Panc1 (cell line): Measurements from ENCODE around the gene KRT12. TPM values are rescaled to one million over a fixed set of nuclear protein-coding genes. Genes with fewer than 3 reads are reported as not detected.

Source experiments
- ATAC-seq: fragments of 200-7000 bp; cut with Tn5 transposase; 2 replicates; pipeline ENCODE4 v1.9.1; 2020; ENCODE audit warnings: mild to moderate bottlenecking, moderate library complexity
- BruUV-seq: library from RNA; stranded (reverse); fragments of 400-500 nt; replicated peaks from 2 replicates; lab custom pipeline; 2021; lab: Mats Ljungman, UMichigan
- CTCF ChIA-PET: fragments of 300-600 bp; sonication (Branson Sonifier 250); formaldehyde crosslinking; loops from one replicate; lab custom pipeline; 2022; ENCODE audit warnings: antibody characterized with exemption; lab: Charles Lee
- POLR2A ChIA-PET: fragments of 300-600 bp; sonication (Branson Sonifier 250); formaldehyde crosslinking; loops from one replicate; lab custom pipeline; 2022; ENCODE audit warnings: antibody characterized with exemption; lab: Charles Lee
- DNase-seq: peaks from one replicate; pipeline ENCODE4 v3.0.0-alpha.2; 2010; ENCODE audit warnings: low read depth, low spot score
- H3K27ac ChIP-seq: 2 replicates; pipeline ENCODE4 v1.5.1; 2011; ENCODE audit warnings: mild to moderate bottlenecking, low read length, inconsistent platforms
- H3K27me3 ChIP-seq: fragments of 200-500 bp; sonication (Bioruptor generic); 2 replicates; pipeline ENCODE4 v1.6.0; 2014; ENCODE audit warnings: low read length, inconsistent platforms; ENCODE audit not compliant: control insufficient read depth, insufficient read depth
- H3K36me3 ChIP-seq: fragments of 200-500 bp; sonication (Bioruptor generic); 2 replicates; pipeline ENCODE4 v1.5.1; 2014; ENCODE audit warnings: inconsistent platforms, mild to moderate bottlenecking, low read length, moderate library complexity; ENCODE audit not compliant: control insufficient read depth, insufficient read depth
- H3K4me1 ChIP-seq: 2 replicates; pipeline ENCODE4 v1.5.1; 2011; ENCODE audit warnings: inconsistent platforms, mild to moderate bottlenecking, low read length, moderate library complexity; ENCODE audit not compliant: control insufficient read depth, insufficient read depth
- H3K4me3 ChIP-seq, 2 experiments: 2 replicates each; pipeline ENCODE4 v1.5.1; 2011 to 2012; ENCODE audit warnings: low read depth in 2 of 2, low read length in 2 of 2, mild to moderate bottlenecking in 2 of 2, inconsistent platforms in 1 of 2, moderate library complexity in 1 of 2
- H3K9me3 ChIP-seq: fragments of 200-500 bp; sonication (Bioruptor generic); 2 replicates; pipeline ENCODE4 v1.5.1; 2014; ENCODE audit warnings: low read depth, mild to moderate bottlenecking, inconsistent platforms, low read length, moderate library complexity; ENCODE audit not compliant: control insufficient read depth, insufficient read depth
- POLR2AphosphoS5 ChIP-seq: IDR thresholded peaks from 2 replicates; pipeline ENCODE4 v1.6.1; 2012; ENCODE audit warnings: mild to moderate bottlenecking, low read depth, low read length, moderate library complexity
- SIN3A ChIP-seq: IDR thresholded peaks from 2 replicates; pipeline ENCODE4 v1.6.1; 2012; ENCODE audit warnings: low read depth, mild to moderate bottlenecking, low read length, moderate library complexity, borderline replicate concordance; ENCODE audit not compliant: insufficient read depth
- TCF7L2 ChIP-seq: IDR thresholded peaks from 2 replicates; pipeline ENCODE4 v1.6.1; 2011; ENCODE audit warnings: mild to moderate bottlenecking, low read depth, low read length, inconsistent platforms
- in situ Hi-C: cut with HindIII; loops from 2 replicates; pipeline ENCODE4 v1.10.0; 2016; ENCODE audit warnings: low sequenced_read_pairs, low pct_unique_long_range_greater_than_20kb
- intact Hi-C: fragments of 100-400 bp; cut with micrococcal nuclease; formaldehyde crosslinking; loops from one replicate; pipeline ENCODE4 v1.10.0; 2022; ENCODE audit not compliant: unreplicated experiment
- total RNA-seq: library from RNA; stranded (reverse); gene quantifications from one replicate; pipeline ENCODE4 v1.2.1, GENCODE V29; 2021; ENCODE audit not compliant: unreplicated experiment
- TF ChIP-seq, protein P1 (sequence below): fragments of 450-650 bp; IDR thresholded peaks from 2 replicates; pipeline ENCODE4 v1.5.1; 2017; ENCODE audit warnings: mild to moderate bottlenecking
- TF ChIP-seq, protein P2 (sequence below), 2 experiments: IDR thresholded peaks; 2 replicates each; pipeline ENCODE4 v1.6.1; 2011 to 2012; ENCODE audit warnings: low read depth in 2 of 2, control low read depth in 1 of 2, low read length in 1 of 2, mild to moderate bottlenecking in 1 of 2, moderate library complexity in 1 of 2; ENCODE audit not compliant: insufficient read depth in 1 of 2

The KRT12 gene
- total RNA-seq, 1 experiment from 2014 or later, result not detected

DNA sequence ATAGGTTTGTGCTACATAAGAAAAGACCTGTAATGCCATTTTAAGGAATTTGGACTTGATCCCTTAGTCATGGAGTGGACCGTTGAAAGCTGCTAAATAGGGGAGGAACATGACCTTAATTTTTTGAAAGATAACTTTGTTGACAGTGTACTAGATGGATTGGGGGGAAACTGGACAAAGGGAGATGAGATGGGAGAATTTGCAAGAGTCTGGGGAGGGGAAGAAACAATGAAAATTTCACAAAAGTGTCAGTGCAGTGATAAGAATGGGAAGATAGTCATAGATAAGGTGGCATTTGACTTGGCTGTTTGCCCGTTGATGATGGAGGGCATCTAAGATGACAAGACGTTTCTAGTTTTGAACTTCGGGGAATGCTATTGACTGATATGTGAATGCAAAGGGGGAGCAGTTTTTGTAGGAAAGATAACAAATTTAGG is 22.3 kb downstream of the KRT12 start:
- Histone ChIP-seq H3K27ac (no peak overlapping the region), H3K27me3 (peaks cover 3% of the 10 kb centered on the region; the same call in 1 of the 2 replicates), H3K9me3 (no peaks in the 10 kb centered on the region), H3K36me3 (no peaks in the 10 kb centered on the region), H3K4me3 (no peak overlapping the region), H3K4me1 (no peaks in the 10 kb centered on the region)
- DNase-seq (no peak), ATAC-seq (no peak)
- intact Hi-C loops, result no loop called here
- ChIA-PET CTCF (no interaction called here), POLR2A (no interaction called here)
- in situ Hi-C loops, result no loop called here
- TF ChIP-seq TCF7L2 (no peak), POLR2AphosphoS5 (no peak), SIN3A (no peak)
- TF ChIP-seq, protein P1, sequence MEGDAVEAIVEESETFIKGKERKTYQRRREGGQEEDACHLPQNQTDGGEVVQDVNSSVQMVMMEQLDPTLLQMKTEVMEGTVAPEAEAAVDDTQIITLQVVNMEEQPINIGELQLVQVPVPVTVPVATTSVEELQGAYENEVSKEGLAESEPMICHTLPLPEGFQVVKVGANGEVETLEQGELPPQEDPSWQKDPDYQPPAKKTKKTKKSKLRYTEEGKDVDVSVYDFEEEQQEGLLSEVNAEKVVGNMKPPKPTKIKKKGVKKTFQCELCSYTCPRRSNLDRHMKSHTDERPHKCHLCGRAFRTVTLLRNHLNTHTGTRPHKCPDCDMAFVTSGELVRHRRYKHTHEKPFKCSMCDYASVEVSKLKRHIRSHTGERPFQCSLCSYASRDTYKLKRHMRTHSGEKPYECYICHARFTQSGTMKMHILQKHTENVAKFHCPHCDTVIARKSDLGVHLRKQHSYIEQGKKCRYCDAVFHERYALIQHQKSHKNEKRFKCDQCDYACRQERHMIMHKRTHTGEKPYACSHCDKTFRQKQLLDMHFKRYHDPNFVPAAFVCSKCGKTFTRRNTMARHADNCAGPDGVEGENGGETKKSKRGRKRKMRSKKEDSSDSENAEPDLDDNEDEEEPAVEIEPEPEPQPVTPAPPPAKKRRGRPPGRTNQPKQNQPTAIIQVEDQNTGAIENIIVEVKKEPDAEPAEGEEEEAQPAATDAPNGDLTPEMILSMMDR, result no peak
- TF ChIP-seq, protein P2, sequence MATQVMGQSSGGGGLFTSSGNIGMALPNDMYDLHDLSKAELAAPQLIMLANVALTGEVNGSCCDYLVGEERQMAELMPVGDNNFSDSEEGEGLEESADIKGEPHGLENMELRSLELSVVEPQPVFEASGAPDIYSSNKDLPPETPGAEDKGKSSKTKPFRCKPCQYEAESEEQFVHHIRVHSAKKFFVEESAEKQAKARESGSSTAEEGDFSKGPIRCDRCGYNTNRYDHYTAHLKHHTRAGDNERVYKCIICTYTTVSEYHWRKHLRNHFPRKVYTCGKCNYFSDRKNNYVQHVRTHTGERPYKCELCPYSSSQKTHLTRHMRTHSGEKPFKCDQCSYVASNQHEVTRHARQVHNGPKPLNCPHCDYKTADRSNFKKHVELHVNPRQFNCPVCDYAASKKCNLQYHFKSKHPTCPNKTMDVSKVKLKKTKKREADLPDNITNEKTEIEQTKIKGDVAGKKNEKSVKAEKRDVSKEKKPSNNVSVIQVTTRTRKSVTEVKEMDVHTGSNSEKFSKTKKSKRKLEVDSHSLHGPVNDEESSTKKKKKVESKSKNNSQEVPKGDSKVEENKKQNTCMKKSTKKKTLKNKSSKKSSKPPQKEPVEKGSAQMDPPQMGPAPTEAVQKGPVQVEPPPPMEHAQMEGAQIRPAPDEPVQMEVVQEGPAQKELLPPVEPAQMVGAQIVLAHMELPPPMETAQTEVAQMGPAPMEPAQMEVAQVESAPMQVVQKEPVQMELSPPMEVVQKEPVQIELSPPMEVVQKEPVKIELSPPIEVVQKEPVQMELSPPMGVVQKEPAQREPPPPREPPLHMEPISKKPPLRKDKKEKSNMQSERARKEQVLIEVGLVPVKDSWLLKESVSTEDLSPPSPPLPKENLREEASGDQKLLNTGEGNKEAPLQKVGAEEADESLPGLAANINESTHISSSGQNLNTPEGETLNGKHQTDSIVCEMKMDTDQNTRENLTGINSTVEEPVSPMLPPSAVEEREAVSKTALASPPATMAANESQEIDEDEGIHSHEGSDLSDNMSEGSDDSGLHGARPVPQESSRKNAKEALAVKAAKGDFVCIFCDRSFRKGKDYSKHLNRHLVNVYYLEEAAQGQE (IDR thresholded peaks at IDR 0.05; ENCODE audit: insufficient read depth in 1 of 2, low read depth in 2 of 2, low read length in 1 of 2), result no peak
- no TSS peak for BruUV-seq

DNA sequence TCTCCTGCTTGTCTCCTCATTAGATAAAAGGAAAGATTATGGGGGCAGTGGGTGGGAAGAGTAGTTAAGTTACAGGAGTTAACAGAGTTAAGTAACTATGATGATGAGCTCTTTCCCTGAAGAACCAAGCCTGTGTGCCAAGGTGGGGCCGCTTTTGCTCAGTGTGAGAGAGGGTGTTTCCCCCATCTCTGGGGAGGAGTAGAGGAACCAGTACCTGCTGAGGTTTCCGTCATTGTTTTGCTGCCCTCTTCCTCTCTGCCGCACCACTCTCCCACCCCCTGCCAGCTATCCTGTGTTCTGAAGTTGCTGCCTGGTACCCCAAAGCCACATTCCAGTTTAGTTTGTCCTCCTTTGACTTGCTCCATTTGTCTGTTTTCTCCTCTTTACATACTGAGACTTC is 23.8 kb downstream of the KRT12 start:
- intact Hi-C loops, result no loop called here
- no peak for ATAC-seq

More for the DNA sequence above, 23.8 kb downstream of the KRT12 start:
- TF ChIP-seq SIN3A (no peak), TCF7L2 (no peak), POLR2AphosphoS5 (no peak)
- TF ChIP-seq, protein P1, result no peak
- TF ChIP-seq, protein P2 (IDR thresholded peaks at IDR 0.05; ENCODE audit: insufficient read depth in 1 of 2, low read depth in 2 of 2, low read length in 1 of 2), result no peak
- Histone ChIP-seq H3K36me3 (no peaks in the 10 kb centered on the region), H3K27me3 (peaks cover 3% of the 10 kb centered on the region; the same call in 1 of the 2 replicates), H3K27ac (no peak overlapping the region), H3K4me1 (no peaks in the 10 kb centered on the region), H3K4me3 (no peak overlapping the region), H3K9me3 (no peaks in the 10 kb centered on the region)
- POLR2A ChIA-PET, result no interaction called here
- CTCF ChIA-PET, result no interaction called here
- BruUV-seq, result no TSS peak
- in situ Hi-C loops, result no loop called here
- no peak for DNase-seq
